K562 (cell line): ENCODE measurements around the gene LTK. TPM values are rescaled to one million over a fixed set of nuclear protein-coding genes. Genes with fewer than 3 reads are reported as not detected.

Experiments
- ATAC-seq: fragments of 200-7000 bp; cut with Tn5 transposase; 3 replicates; pipeline ENCODE4 v1.9.1; 2020; ENCODE audit warnings: moderate library complexity
- BruUV-seq: library from RNA; stranded (reverse); fragments of 400-500 nt; replicated peaks from 2 replicates; lab custom pipeline; 2021; lab: Mats Ljungman, UMichigan
- CTCF ChIA-PET: fragments of 300-600 bp; formaldehyde crosslinking; extraction: SDS; loops from one replicate; lab custom pipeline; 2021; ENCODE audit warnings: low intra/inter-chr PET ratio; lab: Yijun Ruan, JAX
- POLR2A ChIA-PET: fragments of 300-600, 350-650 bp; sonication (Branson Sonifier 250); formaldehyde crosslinking; extraction: SDS; loops from one replicate; lab custom pipeline; 2021; ENCODE audit warnings: antibody characterized with exemption, inconsistent platforms; lab: Yijun Ruan, JAX
- DNase-seq, 4 experiments: peaks; one replicate each; pipeline versions ENCODE4 v3.0.0 to v3.0.0-alpha.2; 2011 to 2018; ENCODE audit warnings: low spot score in 3 of 4, mixed read lengths in 3 of 4; ENCODE audit errors: extremely low read depth in 1 of 4
- FAIRE-seq: peaks from 2 replicates; lab custom pipeline; 2011; peaks lifted over from hg19 to GRCh38; lab: Jason Lieb, UNC
- H2AFZ ChIP-seq: 2 replicates; pipeline ENCODE4 v1.6.0; 2011; ENCODE audit warnings: low read depth, low read length, control low read depth, inconsistent platforms
- H3K27ac ChIP-seq: fragments of 200-600 bp; 3 replicates; pipeline ENCODE4 v1.8.0; 2011; ENCODE audit warnings: low read depth, mild to moderate bottlenecking, control low read depth, inconsistent platforms, low read length, moderate library complexity, mixed read lengths; ENCODE audit errors: extremely low read depth
- H3K27me3 ChIP-seq, 2 experiments: fragments of 300-600 bp in 1 of 2; 2 replicates in 1 of 2; 3 replicates in 1 of 2; pipeline versions ENCODE4 v1.6.0 to v1.8.0; 2011; ENCODE audit warnings: inconsistent platforms in 2 of 2, low read length in 2 of 2, mild to moderate bottlenecking in 1 of 2, mixed read lengths in 1 of 2, moderate library complexity in 1 of 2; ENCODE audit not compliant: control insufficient read depth in 2 of 2, insufficient read depth in 2 of 2
- H3K36me3 ChIP-seq: fragments of 300-600 bp; 3 replicates; pipeline ENCODE4 v1.8.0; 2011; ENCODE audit warnings: mild to moderate bottlenecking, low read length, inconsistent platforms; ENCODE audit not compliant: control insufficient read depth, insufficient read depth
- H3K4me1 ChIP-seq, 2 experiments: fragments of 200-600 bp in 1 of 2; replicated peaks in 1 of 2; 2 replicates in 1 of 2; 3 replicates in 1 of 2; pipeline versions ENCODE4 v1.5.1 to v1.8.0; 2011; ENCODE audit warnings: inconsistent platforms in 2 of 2, low read length in 2 of 2, mild to moderate bottlenecking in 1 of 2, mixed read lengths in 1 of 2, moderate library complexity in 1 of 2; ENCODE audit not compliant: control insufficient read depth in 2 of 2, insufficient read depth in 2 of 2
- H3K4me2 ChIP-seq: 2 replicates; pipeline ENCODE4 v1.6.1; 2011; ENCODE audit warnings: low read length, control low read depth, inconsistent platforms, mixed read lengths; ENCODE audit not compliant: insufficient read depth
- H3K4me3 ChIP-seq: fragments of 200-600 bp; sonication (generic), shearing (Covaris generic); 2 replicates; pipeline ENCODE4 v1.5.1; 2016; ENCODE audit warnings: control low read depth, inconsistent platforms
- H3K79me2 ChIP-seq: fragments of 200-600 bp; 3 replicates; pipeline ENCODE4 v1.8.0; 2011; ENCODE audit warnings: low read length, inconsistent platforms; ENCODE audit not compliant: control insufficient read depth, insufficient read depth
- H3K9ac ChIP-seq, 2 experiments: 2 replicates each; pipeline versions ENCODE4 v1.6.0 to v1.6.1; 2011; ENCODE audit warnings: low read depth in 2 of 2, low read length in 2 of 2, control low read depth in 1 of 2, inconsistent platforms in 1 of 2, mild to moderate bottlenecking in 1 of 2, mixed read lengths in 1 of 2; ENCODE audit not compliant: insufficient read depth in 1 of 2
- H3K9me1 ChIP-seq: one replicate; pipeline ENCODE4 v1.6.0; 2011; ENCODE audit warnings: inconsistent platforms, mild to moderate bottlenecking, low read length, moderate library complexity; ENCODE audit not compliant: control insufficient read depth, insufficient read depth
- H3K9me3 ChIP-seq: replicated peaks from 2 replicates; pipeline ENCODE4 v1.5.1; 2011; ENCODE audit warnings: low read depth, low read length, inconsistent platforms; ENCODE audit not compliant: control insufficient read depth, insufficient read depth
- H4K20me1 ChIP-seq: replicated peaks from 2 replicates; pipeline ENCODE4 v1.6.1; 2011; ENCODE audit warnings: low read length, inconsistent platforms, mixed read lengths; ENCODE audit not compliant: control insufficient read depth, insufficient read depth
- ATF3 ChIP-seq, 2 experiments: fragments of 450-650 bp in 1 of 2; sonication (generic) in 1 of 2; formaldehyde crosslinking in 1 of 2; IDR thresholded peaks in 1 of 2; conservative IDR thresholded peaks in 1 of 2; 2 replicates each; pipeline versions ENCODE4 v1.6.1 to v1.8.1; 2016 to 2023; ENCODE audit warnings: mild to moderate bottlenecking in 2 of 2, moderate library complexity in 2 of 2, inconsistent platforms in 1 of 2, missing genetic modification reagents in 1 of 2
- CBFA2T3 ChIP-seq: fragments of 450-650 bp; IDR thresholded peaks from 2 replicates; pipeline ENCODE4 v1.6.1; 2017
- CBX3 ChIP-seq, 2 experiments: IDR thresholded peaks; 1 replicate in 1 of 2; 2 replicates in 1 of 2; pipeline ENCODE4 v1.6.1; 2012; ENCODE audit warnings: inconsistent platforms in 2 of 2, low read length in 2 of 2, borderline replicate concordance in 1 of 2, control low read depth in 1 of 2
- ELF2 ChIP-seq: fragments of 250-450 bp; sonication (Bioruptor Pico); IDR thresholded peaks from 2 replicates; pipeline ENCODE4 v1.5.0; 2021; ENCODE audit warnings: mild to moderate bottlenecking
- FOXA3 ChIP-seq, 2 experiments: fragments of 450-650 bp in 1 of 2; sonication (generic) in 1 of 2; formaldehyde crosslinking; IDR thresholded peaks in 1 of 2; conservative IDR thresholded peaks in 1 of 2; 2 replicates each; pipeline versions ENCODE4 v1.4.0 to v1.8.0; 2020 to 2022; ENCODE audit warnings: mild to moderate bottlenecking in 2 of 2, missing genetic modification reagents in 1 of 2
- GATAD2A ChIP-seq: fragments of 450-650 bp; IDR thresholded peaks from 2 replicates; pipeline ENCODE4 v1.6.1; 2017
- IRF1 ChIP-seq: sonication (generic); formaldehyde crosslinking; IDR thresholded peaks from 2 replicates; pipeline ENCODE4 v1.8.0; 2022; ENCODE audit warnings: missing genetic modification reagents, mild to moderate bottlenecking, borderline replicate concordance
- MED1 ChIP-seq: sonication (generic); formaldehyde crosslinking; IDR thresholded peaks from 2 replicates; pipeline ENCODE4 v1.8.1; 2023; ENCODE audit warnings: missing genetic modification reagents, borderline replicate concordance
- NCOA2 ChIP-seq, 2 experiments: fragments of 450-650 bp; IDR thresholded peaks; 2 replicates each; pipeline ENCODE4 v1.6.1; 2018; ENCODE audit warnings: mild to moderate bottlenecking in 2 of 2, moderate library complexity in 1 of 2; ENCODE audit not compliant: partially characterized antibody in 2 of 2
- POLR2A ChIP-seq: fragments of 450-650 bp; conservative IDR thresholded peaks from 2 replicates; pipeline ENCODE4 v1.6.1; 2016
- TFAM ChIP-seq: fragments of 250-450 bp; sonication (Bioruptor Pico); conservative IDR thresholded peaks from 2 replicates; pipeline ENCODE4 v1.5.0; 2021; ENCODE audit warnings: mild to moderate bottlenecking, moderate library complexity
- ZC3H4 ChIP-seq: sonication (generic); formaldehyde crosslinking; IDR thresholded peaks from 2 replicates; pipeline ENCODE4 v1.9.0; 2021; ENCODE audit warnings: missing genetic modification reagents, borderline replicate concordance
- WGBS: fragments of 100-300 bp; shearing (Covaris generic); methylation state at CpG from one replicate; pipeline ENCODE4 v1.1.6; 2016; ENCODE audit warnings: low coverage, mixed read lengths; ENCODE audit not compliant: insufficient coverage; ENCODE audit errors: missing lambda C conversion rate; 5-methylcytosine and 5-hydroxymethylcytosine counted together
- in situ Hi-C: fragments of 300-500 bp; cut with MboI; formaldehyde crosslinking; loops from 4 replicates; pipeline ENCODE4 v1.15.0; 2018; ENCODE audit warnings: inconsistent platforms, mixed read lengths
- intact Hi-C: fragments of 100-400 bp; cut with micrococcal nuclease; formaldehyde crosslinking; loops from 2 replicates; pipeline ENCODE4 v1.14.2; 2022
- polyA plus RNA-seq, 8 experiments: library from polyadenylated mRNA; depleted of rRNA in 4 of 8; stranded (reverse) in 5 of 8; unstranded in 3 of 8; fragments of >200 nt; fragmentation: Nextera tagmentation in 2 of 8; fragmentation: Illumina TruSeq in 1 of 8; extraction: Ambion mirVana in 2 of 8; extraction: Trizol in 1 of 8; gene quantifications; 2 replicates each; pipeline versions ENCODE4 v1.2.1 to v1.2.3, GENCODE V29; 2011 to 2014; ENCODE audit warnings: inconsistent platforms in 1 of 8, missing spikeins in 1 of 8
- total RNA-seq, 7 experiments: library from RNA; depleted of rRNA in 6 of 7; stranded (reverse); fragments of >200 nt in 6 of 7; fragmentation: Illumina TruSeq in 2 of 7; extraction: Trizol in 2 of 7; gene quantifications; 2 replicates each; pipeline versions ENCODE4 v1.2.1 to v1.2.3, GENCODE V29; 2011 to 2021; ENCODE audit warnings: low replicate concordance in 1 of 7
- TF ChIP-seq, protein P1 (sequence below): fragments of 450-650 bp; formaldehyde crosslinking; IDR thresholded peaks from 2 replicates; pipeline ENCODE4 v1.4.0; 2022; ENCODE audit warnings: missing genetic modification characterization

Gene LTK
- total and polyA plus RNA-seq, 9 of the 15 experiments (the other 6 are each of a cell fraction or from before 2014, with no cell fraction given) = 0.25 to 4.4 (median 1.8) TPM

DNA sequence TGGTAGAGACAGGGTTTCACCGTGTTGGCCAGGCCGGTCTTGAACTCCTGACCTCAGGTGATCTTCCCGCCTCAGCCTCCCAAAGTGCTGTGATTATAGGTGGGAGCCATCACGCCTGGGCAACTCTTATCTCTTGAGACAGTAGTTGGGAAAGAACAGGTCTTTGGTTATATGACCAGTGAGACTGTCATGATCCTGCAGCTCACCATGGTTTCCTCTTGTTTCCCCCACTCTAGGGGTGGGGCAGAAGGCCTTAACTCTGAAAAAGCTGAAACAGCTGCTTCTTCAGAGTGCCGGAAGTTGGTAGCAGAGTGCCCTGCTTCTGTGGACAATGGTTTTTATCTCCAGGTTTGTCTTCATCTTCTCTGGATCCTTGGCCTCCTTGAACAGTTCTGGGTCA lies 40.7 kb upstream of the LTK start:
- TF ChIP-seq POLR2A (no peak), CBFA2T3 (peak; percentile 55)
- Histone ChIP-seq H2AFZ (0 out of 2 replicates have a peak overlapping the region, but pooled peaks have one; percentile 23), H3K36me3 (no peaks in the 10 kb centered on the region), H3K79me2 (peaks cover 2% of the 10 kb centered on the region; the same call in 2 of the 3 replicates), H3K4me3 (no peak overlapping the region), H3K9me1 (no peaks in the 10 kb centered on the region), H3K4me2 (no peak overlapping the region), H3K27ac (no peak overlapping the region; the same call in 2 of the 3 replicates), H3K4me1 (peaks cover 12 to 20% of the 10 kb centered on the region in 2 experiments), H4K20me1 (no peaks in the 10 kb centered on the region), H3K9ac (no peak overlapping the region), H3K9me3 (no peaks in the 10 kb centered on the region), H3K27me3 (no peaks in the 10 kb centered on the region)
- ATAC-seq (no peak), DNase-seq (peak in 1 of 4 experiments; percentile 37), FAIRE-seq (no peak)
- in situ Hi-C loops (no loop called here), intact Hi-C loops (no loop called here)
- WGBS = 22% methylated on average over 5 of the region's 5 CpGs
- CTCF ChIA-PET = no interaction called here
- BruUV-seq = no TSS peak
- POLR2A ChIA-PET = interaction anchor here (0.6 to 0.9 kb wide), 3 partner anchors 9 to 16 kb away, joined by 3 to 4 read pairs (median 4); partner anchors contain the start of gene RPAP1

DNA sequence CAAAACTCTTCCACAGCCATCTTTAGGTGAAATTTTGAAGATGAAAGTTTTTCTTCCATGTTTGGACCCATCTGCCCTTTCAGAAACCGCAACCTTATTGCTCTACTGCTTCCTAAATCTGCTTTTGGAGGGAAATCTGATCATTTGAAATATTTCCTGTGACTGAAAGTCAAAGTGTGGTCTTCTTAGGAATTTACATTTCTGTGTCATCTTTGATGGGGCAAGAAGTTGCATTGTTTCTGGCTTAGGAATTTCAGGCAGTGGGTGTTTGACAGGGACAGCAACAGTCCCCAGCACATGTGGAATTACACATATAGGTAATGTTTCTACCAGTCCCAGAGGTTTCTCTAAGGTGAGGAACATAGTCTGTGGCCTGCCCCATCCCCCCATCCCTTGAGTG lies 40.1 kb upstream of the LTK start:
- no TSS peak for BruUV-seq
- no peak overlapping the region for H3K4me2 ChIP-seq
- in situ Hi-C loops (no loop called here), intact Hi-C loops (no loop called here)
- ChIA-PET CTCF (no interaction called here), POLR2A (interaction anchor here (0.9 kb wide), 2 partner anchors 8 to 9 kb away, joined by 3 to 4 read pairs; partner anchors contain the start of gene RPAP1)
- DNase-seq (no peak), FAIRE-seq (no peak), ATAC-seq (no peak)
- no peaks in the 10 kb centered on the region for H3K27me3 ChIP-seq
- H3K4me3 ChIP-seq = no peak overlapping the region
- H3K9me1 ChIP-seq = no peaks in the 10 kb centered on the region
- no peak overlapping the region for H3K27ac ChIP-seq
- H3K4me1 ChIP-seq = peaks cover 12 to 17% of the 10 kb centered on the region in 2 experiments
- WGBS = 75% methylated on average over 1 of the region's 1 CpG
- no peaks in the 10 kb centered on the region for H3K79me2 ChIP-seq
- no peak overlapping the region for H2AFZ ChIP-seq
- H3K9ac ChIP-seq = no peak overlapping the region
- no peaks in the 10 kb centered on the region for H3K36me3 ChIP-seq
- H3K9me3 ChIP-seq = no peaks in the 10 kb centered on the region
- no peaks in the 10 kb centered on the region for H4K20me1 ChIP-seq
- TF ChIP-seq CBX3 (IDR thresholded peaks at IDR 0.05; ENCODE audit: borderline replicate concordance in 1 of 2, low read length in 2 of 2) (no peak), GATAD2A (no peak), IRF1 (CRISPR knock-in tag) (no peak), MED1 (CRISPR knock-in tag) (no peak), NCOA2 (IDR thresholded peaks at IDR 0.05; ENCODE audit: partially characterized antibody in 2 of 2) (no peak), ELF2 (CRISPR knock-in tag) (no peak), ATF3 (IDR thresholded peaks at IDR 0.05) (no peak), ATF3 (CRISPR knock-in tag; conservative IDR thresholded peaks at IDR 0.05) (no peak), FOXA3 (CRISPR knock-in tag; conservative IDR thresholded peaks at IDR 0.05 in 1 of 2, IDR thresholded peaks at IDR 0.05 in 1 of 2) (no peak), ZC3H4 (no peak), TFAM (CRISPR knock-in tag) (no peak)
- TF ChIP-seq, protein P1, sequence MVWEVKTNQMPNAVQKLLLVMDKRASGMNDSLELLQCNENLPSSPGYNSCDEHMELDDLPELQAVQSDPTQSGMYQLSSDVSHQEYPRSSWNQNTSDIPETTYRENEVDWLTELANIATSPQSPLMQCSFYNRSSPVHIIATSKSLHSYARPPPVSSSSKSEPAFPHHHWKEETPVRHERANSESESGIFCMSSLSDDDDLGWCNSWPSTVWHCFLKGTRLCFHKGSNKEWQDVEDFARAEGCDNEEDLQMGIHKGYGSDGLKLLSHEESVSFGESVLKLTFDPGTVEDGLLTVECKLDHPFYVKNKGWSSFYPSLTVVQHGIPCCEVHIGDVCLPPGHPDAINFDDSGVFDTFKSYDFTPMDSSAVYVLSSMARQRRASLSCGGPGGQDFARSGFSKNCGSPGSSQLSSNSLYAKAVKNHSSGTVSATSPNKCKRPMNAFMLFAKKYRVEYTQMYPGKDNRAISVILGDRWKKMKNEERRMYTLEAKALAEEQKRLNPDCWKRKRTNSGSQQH = no peak
